H9 (cell line): ENCODE results near the gene ZNF385B. TPM values are rescaled to one million over a fixed set of nuclear protein-coding genes. Genes with fewer than 3 reads are reported as not detected.
"Not testable (repeated sequence)": the region's sequence is repeated elsewhere in the genome, so short reads cannot be mapped to it uniquely, and the experiment has no call there.

ENCODE experiments used
- DNase-seq: peaks from one replicate; pipeline ENCODE4 v3.0.0-alpha.2; 2017
- H2AFZ ChIP-seq: one replicate; pipeline ENCODE4 v1.6.1; 2013; ENCODE audit warnings: mild to moderate bottlenecking, low read length, control low read depth, moderate library complexity
- H2AK5ac ChIP-seq: 2 replicates; pipeline ENCODE4 v1.6.1; 2013; ENCODE audit warnings: low read length, control low read depth, mixed read lengths; ENCODE audit not compliant: insufficient read length
- H2BK120ac ChIP-seq: one replicate; pipeline ENCODE4 v1.6.1; 2013; ENCODE audit warnings: low read depth, mild to moderate bottlenecking, low read length, control low read depth, inconsistent platforms; ENCODE audit not compliant: poor library complexity, severe bottlenecking
- H2BK12ac ChIP-seq: 2 replicates; pipeline ENCODE4 v1.6.1; 2013; ENCODE audit warnings: low read length, control low read depth, mixed read lengths, low read depth; ENCODE audit not compliant: insufficient read length
- H2BK15ac ChIP-seq: 2 replicates; pipeline ENCODE4 v1.6.1; 2013; ENCODE audit warnings: low read depth, low read length, control low read depth
- H2BK20ac ChIP-seq: one replicate; pipeline ENCODE4 v1.6.1; 2013; ENCODE audit warnings: low read depth, mild to moderate bottlenecking, low read length, control low read depth, inconsistent platforms; ENCODE audit not compliant: poor library complexity, severe bottlenecking
- H2BK5ac ChIP-seq: 2 replicates; pipeline ENCODE4 v1.6.1; 2013; ENCODE audit warnings: low read length, control low read depth, mixed read lengths; ENCODE audit not compliant: insufficient read length
- H3K14ac ChIP-seq: 2 replicates; pipeline ENCODE4 v1.6.1; 2013; ENCODE audit warnings: low read length, control low read depth; ENCODE audit not compliant: insufficient read depth
- H3K18ac ChIP-seq: 2 replicates; pipeline ENCODE4 v1.6.1; 2013; ENCODE audit warnings: low read depth, mild to moderate bottlenecking, mixed read lengths, low read length, control low read depth; ENCODE audit not compliant: insufficient read length
- H3K23ac ChIP-seq: 2 replicates; pipeline ENCODE4 v1.6.1; 2013; ENCODE audit warnings: low read length, control low read depth, mixed read lengths, low read depth; ENCODE audit not compliant: insufficient read length
- H3K23me2 ChIP-seq: 2 replicates; pipeline ENCODE4 v1.6.1; 2013; ENCODE audit warnings: low read depth, mild to moderate bottlenecking, mixed read lengths, low read length, control low read depth; ENCODE audit not compliant: insufficient read length, poor library complexity, severe bottlenecking
- H3K27ac ChIP-seq: 2 replicates; pipeline ENCODE4 v1.5.1; 2013; ENCODE audit warnings: low read length, control low read depth, mixed read lengths, low read depth; ENCODE audit not compliant: insufficient read length
- H3K27me3 ChIP-seq: 2 replicates; pipeline ENCODE4 v1.6.1; 2013; ENCODE audit warnings: low read length, control low read depth, inconsistent platforms; ENCODE audit not compliant: insufficient read depth
- H3K4ac ChIP-seq: 2 replicates; pipeline ENCODE4 v1.6.1; 2013; ENCODE audit warnings: low read depth, mild to moderate bottlenecking, control low read depth, inconsistent platforms, low read length, moderate library complexity
- H3K4me1 ChIP-seq: 2 replicates; pipeline ENCODE4 v1.6.1; 2013; ENCODE audit warnings: low read length, control low read depth, inconsistent platforms; ENCODE audit not compliant: insufficient read depth
- H3K4me2 ChIP-seq: 2 replicates; pipeline ENCODE4 v1.6.1; 2013; ENCODE audit warnings: low read length, control low read depth, mixed read lengths; ENCODE audit not compliant: insufficient read length, insufficient read depth
- H3K56ac ChIP-seq: 2 replicates; pipeline ENCODE4 v1.6.1; 2013; ENCODE audit warnings: low read depth, mild to moderate bottlenecking, mixed read lengths, low read length, control low read depth; ENCODE audit not compliant: insufficient read length
- H3K79me1 ChIP-seq: 2 replicates; pipeline ENCODE4 v1.6.1; 2013; ENCODE audit warnings: low read depth, mild to moderate bottlenecking, moderate library complexity, low read length, control low read depth, inconsistent platforms; ENCODE audit not compliant: insufficient read depth, poor library complexity, severe bottlenecking
- H3K79me2 ChIP-seq: 2 replicates; pipeline ENCODE4 v1.6.1; 2013; ENCODE audit warnings: low read length, control low read depth, inconsistent platforms; ENCODE audit not compliant: insufficient read depth
- H3K9ac ChIP-seq: 2 replicates; pipeline ENCODE4 v1.6.1; 2013; ENCODE audit warnings: low read length, control low read depth, mixed read lengths; ENCODE audit not compliant: insufficient read length; ENCODE audit errors: extremely low read depth
- H3K9me3 ChIP-seq: one replicate; pipeline ENCODE4 v1.6.1; 2013; ENCODE audit warnings: low read depth, low read length, inconsistent platforms; ENCODE audit not compliant: control insufficient read depth
- H3T11ph ChIP-seq: one replicate; pipeline ENCODE4 v1.6.1; 2013; ENCODE audit warnings: mild to moderate bottlenecking, low read length, control low read depth, inconsistent platforms
- H4K20me1 ChIP-seq: one replicate; pipeline ENCODE4 v1.6.1; 2013; ENCODE audit not compliant: control insufficient read depth, insufficient read length, insufficient read depth
- H4K5ac ChIP-seq: 2 replicates; pipeline ENCODE4 v1.6.1; 2013; ENCODE audit warnings: low read depth, mild to moderate bottlenecking, mixed read lengths, low read length, control low read depth; ENCODE audit not compliant: insufficient read length
- H4K8ac ChIP-seq: replicated peaks from 2 replicates; pipeline ENCODE4 v1.6.1; 2013; ENCODE audit warnings: low read length, control low read depth, mixed read lengths, low read depth; ENCODE audit not compliant: insufficient read length
- H4K91ac ChIP-seq: 2 replicates; pipeline ENCODE4 v1.6.1; 2013; ENCODE audit warnings: low read depth, mild to moderate bottlenecking, moderate library complexity, mixed read lengths, low read length, control low read depth; ENCODE audit not compliant: insufficient read length
- H3K27ac Mint-ChIP-seq, 3 experiments: 2 replicates in 2 of 3; 3 replicates in 1 of 3; pipeline ENCODE4 v1.8.0; 2020 to 2021; ENCODE audit warnings: mixed read lengths in 3 of 3, mild to moderate bottlenecking in 1 of 3, moderate library complexity in 1 of 3
- H3K27me3 Mint-ChIP-seq: 2 replicates; pipeline ENCODE4 v1.8.0; 2021; ENCODE audit warnings: low read depth, mild to moderate bottlenecking, moderate library complexity, mixed read lengths
- H3K36me3 Mint-ChIP-seq, 3 experiments: 2 replicates in 2 of 3; 3 replicates in 1 of 3; pipeline ENCODE4 v1.8.0; 2020 to 2021; ENCODE audit warnings: low read depth in 3 of 3, mixed read lengths in 3 of 3; ENCODE audit not compliant: insufficient read depth in 1 of 3
- H3K4me1 Mint-ChIP-seq, 2 experiments: 2 replicates each; pipeline ENCODE4 v1.8.0; 2020; ENCODE audit warnings: mixed read lengths in 2 of 2
- H3K4me3 Mint-ChIP-seq, 2 experiments: 2 replicates in 1 of 2; 3 replicates in 1 of 2; pipeline ENCODE4 v1.8.0; 2020 to 2021; ENCODE audit warnings: mild to moderate bottlenecking in 2 of 2, mixed read lengths in 2 of 2, moderate library complexity in 1 of 2
- H3K9me3 Mint-ChIP-seq, 2 experiments: 2 replicates in 1 of 2; 3 replicates in 1 of 2; pipeline ENCODE4 v1.8.0; 2020; ENCODE audit warnings: mild to moderate bottlenecking in 2 of 2, mixed read lengths in 2 of 2, moderate library complexity in 1 of 2
- CTCF ChIP-seq: fragments of 200-600 bp; sonication (generic); conservative IDR thresholded peaks from 3 replicates; pipeline ENCODE4 v1.8.0; 2021; ENCODE audit warnings: antibody characterized with exemption, mild to moderate bottlenecking
- WGBS: extraction: QIAGEN DNeasy Blood & Tissue Kit; methylation state at CpG from one replicate; pipeline ENCODE4 v1.1.7; 2013; ENCODE audit warnings: missing lambda C conversion rate, low lambda C conversion rate, mixed read lengths; ENCODE audit not compliant: insufficient read length; ENCODE audit errors: extremely low coverage; 5-methylcytosine and 5-hydroxymethylcytosine counted together
- total RNA-seq: library from RNA; stranded (reverse); gene quantifications from 2 replicates; pipeline ENCODE4 v1.2.1, GENCODE V29; 2021

ZNF385B gene
- total RNA-seq, 1 experiment from 2014 or later: 2.1 TPM

- Histone ChIP-seq H2AK5ac (no peak overlapping the region), H4K8ac (no peak overlapping the region), H3K27me3 (no peaks in the 10 kb centered on the region), H3K23me2 (no peaks in the 10 kb centered on the region), H3K27ac (no peak overlapping the region), H2BK12ac (no peak overlapping the region), H3K9ac (no peak overlapping the region), H2BK15ac (no peak overlapping the region), H3K14ac (no peak overlapping the region), H2BK120ac (no peak overlapping the region), H3K9me3 (no peaks in the 10 kb centered on the region), H3K18ac (no peak overlapping the region), H2AFZ (no peak overlapping the region), H3T11ph (no peak overlapping the region), H4K20me1 (no peaks in the 10 kb centered on the region), H3K23ac (no peak overlapping the region), H3K4me1 (no peaks in the 10 kb centered on the region), H2BK5ac (no peak overlapping the region), H3K56ac (no peak overlapping the region), H4K91ac (no peak overlapping the region), H3K4ac (no peak overlapping the region), H3K79me1 (no peaks in the 10 kb centered on the region), H3K79me2 (no peaks in the 10 kb centered on the region), H2BK20ac (no peak overlapping the region), H3K4me2 (no peak overlapping the region), H4K5ac (no peak overlapping the region)
- Mint-ChIP-seq H3K9me3 (peaks cover 2% of the 10 kb centered on the region in 2 experiments; a peak in 2 of 5 replicates), H3K27ac (no peak overlapping the region), H3K27me3 (peaks cover 2% of the 10 kb centered on the region; the same call in 1 of the 2 replicates), H3K4me1 (no peaks in the 10 kb centered on the region), H3K36me3 (peaks cover 0 to 4% (median 0%) of the 10 kb centered on the region in 3 experiments; a peak in 1 of 7 replicates), H3K4me3 (no peak overlapping the region)
- TF ChIP-seq CTCF: no peak
- no CpG with 5 or more reads among the region's 6 CpGs for WGBS
- DNase-seq: no peak
Observed at GRCh38 chr2:179636100-179636980, 225.1 kb downstream of the ZNF385B start.

- not testable (repeated sequence) for H3K4me1 ChIP-seq, H3K27ac Mint-ChIP-seq, H2BK12ac ChIP-seq, H2BK15ac ChIP-seq, H3K23me2 ChIP-seq, H2BK20ac ChIP-seq, H3K4me1 Mint-ChIP-seq, H3K4ac ChIP-seq, H3K27ac ChIP-seq, H2AFZ ChIP-seq, H3K9me3 Mint-ChIP-seq, H2BK5ac ChIP-seq, H3K79me1 ChIP-seq, H4K91ac ChIP-seq, H3K79me2 ChIP-seq, H2AK5ac ChIP-seq, H2BK120ac ChIP-seq, H3K27me3 ChIP-seq, H3K27me3 Mint-ChIP-seq, H4K8ac ChIP-seq, H3K56ac ChIP-seq, H3K9me3 ChIP-seq, H3K4me2 ChIP-seq, H3T11ph ChIP-seq, H4K5ac ChIP-seq, H3K18ac ChIP-seq, H4K20me1 ChIP-seq, H3K23ac ChIP-seq, DNase-seq, H3K14ac ChIP-seq, H3K36me3 Mint-ChIP-seq, H3K4me3 Mint-ChIP-seq, H3K9ac ChIP-seq
- no CpG with 5 or more reads among the region's 2 CpGs for WGBS
Observed at GRCh38 chr2:179631769-179632385, 229.5 kb downstream of the ZNF385B start.
